Left lobe of liver (tissue), 2 donors: ENCODE measurements around the gene ALB. TPM values are rescaled to one million over a fixed set of nuclear protein-coding genes. Genes with fewer than 3 reads are reported as not detected.
"Not testable (repeated sequence)": the region's sequence is repeated elsewhere in the genome, so short reads cannot be mapped to it uniquely, and the experiment has no call there.

Experiments used
- ATAC-seq: fragments of 200-7000 bp; cut with Tn5 transposase; one replicate; pipeline ENCODE4 v1.9.1; 2020; ENCODE audit warnings: mild to moderate bottlenecking, moderate library complexity
- DNase-seq: peaks from one replicate; pipeline ENCODE4 v3.0.0-alpha.2; 2020; ENCODE audit warnings: low spot score
- total RNA-seq: library from RNA; stranded (reverse); gene quantifications from one replicate; pipeline ENCODE4 v1.2.1, GENCODE V29; 2021
- donor health status: DM: no; HTN: no; CAD: no; lungs with moderate emphysema.
- donor health status: DM: no; HTN: yes; CAD: no.

Gene ALB
- 99,767 TPM for total RNA-seq

DNA sequence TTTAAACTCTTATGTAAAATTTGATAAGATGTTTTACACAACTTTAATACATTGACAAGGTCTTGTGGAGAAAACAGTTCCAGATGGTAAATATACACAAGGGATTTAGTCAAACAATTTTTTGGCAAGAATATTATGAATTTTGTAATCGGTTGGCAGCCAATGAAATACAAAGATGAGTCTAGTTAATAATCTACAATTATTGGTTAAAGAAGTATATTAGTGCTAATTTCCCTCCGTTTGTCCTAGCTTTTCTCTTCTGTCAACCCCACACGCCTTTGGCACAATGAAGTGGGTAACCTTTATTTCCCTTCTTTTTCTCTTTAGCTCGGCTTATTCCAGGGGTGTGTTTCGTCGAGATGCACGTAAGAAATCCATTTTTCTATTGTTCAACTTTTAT lies at the start of gene ALB:
Gene ALB, plus strand, starts transcription at position 246 of the 400 bp plus-strand sequence. Its CDS starts 41 bp downstream, at position 287.
- ATAC-seq (peak; percentile 45), DNase-seq (peak; percentile 62)

DNA sequence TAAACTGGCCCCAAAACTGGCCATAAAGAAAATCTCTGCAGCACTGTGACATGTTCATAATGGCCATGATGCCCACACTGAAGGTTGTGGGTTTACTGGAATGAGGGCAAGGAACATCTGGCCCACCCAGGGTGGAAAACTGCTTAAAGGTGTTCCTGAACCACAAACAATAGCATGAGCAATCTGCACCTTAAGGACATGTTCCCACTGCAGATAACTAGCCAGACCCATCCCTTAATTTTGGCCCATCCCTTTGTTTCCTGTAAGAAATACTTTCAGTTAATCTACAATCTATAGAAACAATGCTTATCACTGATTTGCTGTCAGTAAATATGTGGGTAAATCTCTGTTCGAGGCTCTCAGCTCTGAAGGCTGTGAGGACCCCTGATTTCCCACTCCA lies 46.9 kb upstream of the ALB start:
- not testable (repeated sequence) for DNase-seq, ATAC-seq

DNA sequence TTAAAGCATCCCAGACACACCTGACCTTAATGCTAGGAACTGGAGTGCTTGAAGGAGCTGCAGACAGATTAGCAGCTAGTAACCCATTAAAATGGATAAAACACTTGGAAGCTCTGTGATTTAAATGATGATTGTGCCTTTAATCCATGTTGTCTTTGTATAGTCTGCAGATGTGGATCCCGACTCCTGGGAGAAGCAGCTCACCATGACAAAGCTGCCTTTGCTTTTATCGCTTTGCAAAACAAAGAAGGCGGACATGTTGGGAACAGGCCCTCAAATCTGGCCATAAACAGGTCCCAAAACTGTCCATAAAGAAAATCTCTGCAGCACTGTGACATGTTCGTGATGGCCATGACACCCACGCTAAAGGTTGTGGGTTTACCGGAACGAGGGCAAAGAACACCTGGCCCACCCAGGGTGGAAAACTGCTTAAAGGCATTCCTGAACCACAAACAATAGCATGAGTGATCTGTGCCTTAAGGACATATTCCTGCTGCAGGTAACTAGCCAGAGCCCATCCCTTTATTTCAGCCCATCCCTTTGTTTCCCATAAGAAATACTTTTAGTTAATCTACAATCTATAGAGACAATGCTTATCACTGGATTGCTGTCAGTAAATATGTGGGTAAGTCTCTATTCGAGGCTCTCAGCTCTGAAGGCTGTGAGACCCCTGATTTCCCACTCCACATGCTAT lies 34.4 kb upstream of the ALB start:
- ATAC-seq, DNase-seq: not testable (repeated sequence)

DNA sequence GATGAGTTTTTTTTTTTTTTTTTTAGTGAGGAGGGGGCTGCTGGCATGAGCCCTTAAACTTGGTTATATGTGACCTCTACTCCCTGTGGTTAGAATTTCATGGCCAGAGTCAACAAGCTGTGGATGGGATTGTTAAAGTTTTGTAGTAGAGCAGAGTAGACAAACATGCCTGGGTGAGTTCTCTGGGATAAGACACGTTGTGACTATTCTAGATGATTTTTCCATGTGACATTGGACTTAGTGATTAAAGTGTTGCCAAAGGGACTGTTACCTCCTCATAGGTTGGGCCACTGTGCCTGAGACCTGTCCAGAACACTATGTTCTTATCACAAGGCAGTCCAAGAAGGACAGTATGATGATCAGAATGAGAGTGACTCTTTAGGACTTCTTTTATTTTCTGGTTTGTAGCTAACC lies 28.8 kb upstream of the ALB start:
- ATAC-seq (peak; percentile 83), DNase-seq (peak; percentile 74)

DNA sequence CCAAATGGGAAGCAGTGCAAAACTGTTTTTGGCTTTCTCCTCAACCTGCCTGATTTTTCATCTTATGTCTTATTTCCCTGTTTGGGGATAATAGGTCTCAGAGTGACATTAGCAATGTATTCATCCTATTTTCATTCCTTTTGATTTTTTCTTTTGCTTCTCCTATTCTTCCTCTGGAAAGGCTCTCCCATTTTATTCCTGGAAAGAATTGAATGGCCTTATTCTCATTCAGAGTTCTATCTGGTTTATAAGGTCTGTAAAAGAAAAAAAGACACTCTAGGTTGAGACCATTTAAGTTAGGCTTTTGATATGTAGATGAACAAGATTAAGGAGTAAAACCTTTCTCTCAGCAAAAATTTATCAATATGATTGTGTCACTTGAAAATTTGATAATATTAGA lies 27.8 kb upstream of the ALB start:
- ATAC-seq (no peak), DNase-seq (no peak)

DNA sequence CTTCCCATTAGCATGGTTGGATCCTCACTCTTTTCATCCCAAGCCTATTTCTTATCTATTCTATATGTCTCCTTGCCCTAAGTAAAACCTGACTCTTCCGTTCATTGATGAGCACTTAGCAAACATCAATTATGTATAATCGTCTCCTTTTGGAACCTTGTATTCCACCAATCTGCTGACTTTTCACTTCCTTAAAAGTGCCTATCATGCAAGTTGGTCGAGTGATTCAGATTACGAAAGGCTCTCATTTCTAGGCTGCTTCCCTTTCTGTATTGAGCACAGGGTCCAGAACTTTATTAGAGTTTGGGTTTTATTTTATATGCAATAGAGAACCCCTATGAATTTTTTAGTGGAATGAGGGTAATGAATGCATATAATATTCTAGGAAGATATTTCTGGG lies 27.1 kb upstream of the ALB start:
- ATAC-seq (peak; percentile 40), DNase-seq (no peak)

DNA sequence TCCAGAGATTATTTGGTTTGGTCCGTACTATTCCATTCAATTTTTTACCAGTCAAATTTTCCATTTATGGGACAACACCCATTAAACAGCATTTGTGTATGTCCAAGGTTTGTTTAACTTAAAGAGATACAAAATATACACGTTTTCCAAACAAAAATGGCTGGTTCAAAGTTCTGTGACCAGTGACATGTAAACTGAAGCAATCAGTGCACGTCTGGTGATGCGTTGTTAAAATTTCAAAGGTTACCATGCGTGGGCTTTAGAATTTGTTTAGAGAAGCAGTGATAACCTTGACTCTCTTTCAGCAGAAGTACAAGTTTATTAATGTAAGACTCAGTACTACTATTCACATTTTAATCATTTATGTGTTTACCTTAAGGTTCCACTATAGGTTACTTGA lies 25.2 kb upstream of the ALB start:
- peak; percentile 24 for ATAC-seq
- DNase-seq = peak; percentile 59

DNA sequence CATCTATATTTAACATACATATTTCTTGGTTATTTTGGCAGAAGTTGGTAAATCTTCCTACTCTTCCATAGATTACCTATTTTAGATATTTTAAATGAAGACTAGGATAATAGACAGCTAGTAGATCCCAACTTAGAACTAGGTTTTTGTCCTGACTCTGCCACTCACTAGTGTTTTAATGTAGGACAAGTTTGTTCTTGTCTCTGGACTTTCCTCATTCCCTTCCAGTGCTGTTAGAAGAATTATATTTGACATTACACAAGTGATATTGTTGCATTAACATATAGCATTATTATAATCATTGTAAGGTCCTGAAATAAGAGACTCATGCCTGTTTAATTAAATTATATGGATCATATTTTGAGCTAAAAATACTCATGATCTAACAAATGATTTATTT lies 24.1 kb upstream of the ALB start:
- DNase-seq (no peak), ATAC-seq (no peak)

DNA sequence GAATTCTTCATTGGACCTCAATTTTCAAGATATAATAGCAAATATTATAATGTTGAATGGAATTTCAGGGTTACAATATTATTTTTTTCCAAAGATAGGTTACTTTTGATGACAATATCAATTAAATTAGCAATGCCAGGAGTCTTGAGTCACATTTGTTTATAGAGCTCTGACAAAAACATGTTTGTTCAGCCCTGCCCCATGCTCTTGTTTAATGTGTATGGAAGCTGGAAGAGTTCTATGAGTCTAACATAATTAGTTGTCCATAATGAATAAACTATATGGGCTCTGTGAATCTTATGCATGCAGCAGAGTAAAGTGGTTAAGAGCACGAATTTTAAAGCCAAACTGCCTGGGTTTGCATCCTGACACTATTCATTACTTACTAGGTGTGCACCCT lies 22.9 kb upstream of the ALB start:
- DNase-seq (no peak), ATAC-seq (peak; percentile 47)

DNA sequence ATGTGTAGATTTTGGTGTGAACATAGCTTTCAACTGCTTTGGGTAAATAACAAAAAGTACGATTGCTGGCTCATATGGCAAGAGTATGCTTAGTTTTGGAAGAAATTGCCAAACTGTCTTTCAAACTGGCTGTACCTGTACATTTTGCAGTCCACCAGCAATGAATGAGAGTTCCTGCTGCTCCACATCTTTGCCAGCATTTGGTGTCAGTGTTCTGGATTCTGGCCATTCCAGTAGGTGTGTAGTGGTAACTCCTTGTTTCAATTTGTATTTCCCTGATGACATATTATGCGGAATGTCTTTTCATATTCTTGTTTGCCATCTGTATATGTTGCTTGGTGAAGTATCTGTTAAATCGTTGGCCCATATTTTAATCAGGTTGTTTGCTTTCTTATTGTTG lies 20.6 kb upstream of the ALB start:
- DNase-seq (peak; percentile 60), ATAC-seq (peak; percentile 72)

DNA sequence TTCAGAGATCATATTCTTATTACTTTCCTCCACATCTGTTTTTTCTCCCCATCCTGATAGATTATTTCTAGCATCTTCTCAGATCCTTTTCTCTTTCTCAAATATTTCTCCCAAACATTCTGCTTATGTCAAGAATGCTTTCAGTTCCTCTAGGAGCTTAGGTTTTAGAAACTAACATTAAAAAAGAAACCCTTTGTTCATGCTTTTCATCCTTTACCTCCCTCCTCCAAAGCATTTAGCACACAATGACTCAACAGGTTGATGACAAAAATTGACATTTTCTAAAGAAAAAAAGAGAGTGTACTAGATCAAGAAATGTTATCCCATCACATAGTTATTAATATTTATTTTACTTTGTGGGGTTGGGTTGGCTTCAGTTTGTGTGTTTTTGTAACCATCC lies 16.5 kb upstream of the ALB start:
- ATAC-seq (no peak), DNase-seq (no peak)

DNA sequence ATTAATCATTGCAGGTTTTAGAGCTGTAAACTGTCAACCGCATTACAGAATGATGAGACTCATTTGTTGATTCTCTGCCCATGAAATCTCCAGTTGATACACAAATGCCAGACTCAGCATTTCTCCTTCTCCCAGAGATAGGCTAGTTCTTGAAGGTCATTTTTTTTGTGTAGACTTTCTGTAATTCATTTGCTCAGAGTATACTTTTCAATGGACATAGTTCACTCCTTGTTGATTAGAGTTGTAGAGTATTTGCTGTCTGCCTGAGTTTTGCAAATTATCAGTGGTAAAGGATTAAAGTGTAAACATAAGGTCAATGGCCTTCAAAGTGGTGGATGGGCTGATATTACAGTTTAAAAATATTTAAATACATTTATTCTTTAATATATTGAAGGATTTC lies 15.2 kb upstream of the ALB start:
- no peak for DNase-seq

DNA sequence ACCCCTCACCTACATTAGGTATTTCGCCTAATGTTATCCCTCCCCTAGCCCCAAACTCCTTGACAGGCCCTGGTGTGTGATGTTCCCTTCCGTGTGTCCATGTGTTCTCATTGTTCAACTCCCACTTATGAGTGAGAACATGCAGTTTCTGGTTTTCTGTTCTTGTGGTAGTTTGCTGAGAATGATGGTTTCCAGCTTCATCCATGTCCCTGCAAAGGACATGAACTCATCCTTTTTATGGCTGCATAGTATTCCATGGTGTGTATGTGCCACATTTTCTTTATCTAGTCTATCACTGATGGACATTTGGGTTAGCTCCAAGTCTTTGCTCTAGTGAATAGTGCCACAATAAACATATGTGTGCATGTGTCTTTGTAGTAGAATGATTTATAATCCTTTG lies 14.4 kb upstream of the ALB start:
- not testable (repeated sequence) for DNase-seq, ATAC-seq

More for the DNA sequence above, 15.2 kb upstream of the ALB start:
- peak; percentile 79 for ATAC-seq

DNA sequence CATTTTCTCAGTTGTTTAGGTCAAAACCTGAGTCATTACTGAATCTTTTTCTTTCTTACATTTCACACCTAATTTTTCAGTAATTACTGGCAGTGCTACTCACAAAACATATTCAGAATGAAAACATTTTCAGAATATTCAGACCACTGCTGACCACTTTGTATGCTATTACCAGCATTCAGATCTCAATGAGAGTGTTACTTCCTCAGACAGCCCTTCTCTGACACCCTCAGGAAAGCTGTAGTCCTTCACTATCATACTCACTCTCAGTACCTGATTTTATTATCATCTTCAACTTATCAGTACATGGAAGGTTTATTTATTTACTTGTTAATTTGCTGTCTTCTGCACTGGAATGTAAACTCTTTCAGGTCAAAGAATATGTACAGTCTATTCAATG lies 12.3 kb upstream of the ALB start:
- DNase-seq (no peak), ATAC-seq (peak; percentile 51)

DNA sequence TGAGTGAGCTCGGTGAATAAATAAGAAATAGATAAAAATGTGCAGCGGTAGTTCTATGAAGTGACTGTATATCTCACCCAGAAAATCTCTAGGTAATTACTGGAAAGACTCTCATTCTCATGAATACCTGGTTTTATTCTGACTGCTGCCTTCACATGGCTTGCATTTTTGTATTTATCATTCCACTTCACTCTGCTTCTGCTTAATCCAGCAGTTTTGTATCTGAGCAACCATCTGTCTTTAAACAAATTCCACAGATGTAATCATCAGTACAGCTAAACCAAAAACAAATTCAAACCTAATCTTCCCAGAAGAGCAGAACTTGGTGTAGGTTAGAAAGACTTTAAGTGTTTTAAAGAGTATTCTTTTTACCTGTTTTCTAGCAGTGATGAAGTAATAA lies 11.2 kb upstream of the ALB start:
- ATAC-seq (no peak), DNase-seq (no peak)

DNA sequence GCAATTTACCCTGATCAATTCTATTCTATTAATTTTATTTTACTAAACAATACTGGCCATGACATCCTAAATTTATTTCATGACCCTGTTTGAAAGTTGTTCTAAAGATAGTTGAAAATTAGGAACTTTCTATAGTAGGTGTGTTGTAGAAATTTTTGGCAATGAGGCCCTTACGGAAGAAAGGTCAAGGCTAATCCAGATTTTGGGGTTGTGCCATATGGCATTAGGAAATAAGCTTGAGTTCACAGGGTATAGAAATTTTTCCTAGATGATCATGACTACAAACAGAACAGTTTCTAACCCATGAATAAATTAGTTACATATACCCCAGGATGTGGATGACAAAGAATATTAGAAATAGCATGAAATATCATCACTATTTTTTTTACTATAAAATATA lies 7.8 kb upstream of the ALB start:
- ATAC-seq = no peak

DNA sequence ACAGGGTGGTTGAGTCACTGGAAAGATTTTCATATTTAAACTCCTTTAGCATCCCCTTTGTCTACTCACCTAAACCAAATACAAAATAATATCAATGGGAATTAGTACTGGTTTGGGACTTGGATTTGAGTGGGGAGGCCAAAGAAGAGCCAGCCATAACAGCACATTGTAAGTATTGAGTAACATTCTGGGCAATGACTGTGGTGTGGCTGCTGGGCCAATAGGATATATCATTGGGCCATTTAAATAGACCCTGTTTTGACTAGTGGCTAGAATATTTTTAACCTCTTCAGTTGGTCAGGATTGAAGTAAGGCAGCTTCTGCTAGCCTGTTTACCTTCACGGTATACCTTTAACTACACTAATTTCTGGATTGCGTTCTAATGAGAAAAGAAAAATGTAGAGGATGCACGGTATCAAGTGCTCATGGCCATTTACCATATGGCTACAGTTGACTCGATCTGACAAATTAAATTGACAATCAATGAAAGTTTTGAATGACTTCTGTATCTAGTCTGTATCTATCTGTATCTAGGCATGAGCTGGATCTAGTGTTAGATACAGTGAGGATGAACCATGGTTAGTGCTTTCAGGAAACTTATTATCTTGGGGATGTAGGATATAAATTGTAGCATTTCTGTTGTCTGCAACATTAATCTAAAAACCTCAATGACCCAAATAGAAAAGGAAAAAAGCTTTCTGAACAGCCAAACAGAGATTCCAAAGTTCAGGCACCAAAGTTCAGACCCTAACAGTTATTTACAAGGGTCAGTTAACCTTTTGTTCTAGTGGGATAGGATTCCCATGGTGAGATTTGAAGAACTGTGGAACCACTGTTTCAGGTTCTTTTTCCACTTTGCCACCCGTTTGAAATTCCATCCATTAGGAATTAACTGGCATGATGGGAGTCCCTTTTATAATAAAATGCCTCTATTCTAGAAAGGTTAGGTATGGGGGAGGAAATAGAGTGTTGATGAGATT lies 6.8 kb upstream of the ALB start:
- DNase-seq = peak; percentile 62
- ATAC-seq = peak; percentile 77

More for the DNA sequence above, 7.8 kb upstream of the ALB start:
- no peak for DNase-seq

DNA sequence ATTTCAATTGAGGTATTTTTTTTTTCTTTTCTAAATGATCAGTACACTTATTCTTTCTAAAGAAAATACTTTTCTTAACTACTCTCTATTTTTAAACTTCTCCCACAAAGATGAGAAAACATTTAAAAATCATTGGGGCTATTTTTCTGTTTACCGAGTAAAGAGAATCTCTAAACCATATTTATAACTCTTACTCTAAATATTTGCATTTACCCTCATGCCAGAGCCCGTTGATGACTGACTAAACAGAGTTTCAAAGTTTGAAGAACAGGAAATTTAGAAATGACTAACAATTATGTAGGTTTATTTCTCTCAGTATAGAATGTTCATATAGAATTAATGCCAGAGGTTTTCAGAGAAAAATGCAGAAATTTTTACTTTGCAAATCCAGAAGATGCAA lies 2.7 kb upstream of the ALB start:
- no peak for ATAC-seq
- DNase-seq = no peak

DNA sequence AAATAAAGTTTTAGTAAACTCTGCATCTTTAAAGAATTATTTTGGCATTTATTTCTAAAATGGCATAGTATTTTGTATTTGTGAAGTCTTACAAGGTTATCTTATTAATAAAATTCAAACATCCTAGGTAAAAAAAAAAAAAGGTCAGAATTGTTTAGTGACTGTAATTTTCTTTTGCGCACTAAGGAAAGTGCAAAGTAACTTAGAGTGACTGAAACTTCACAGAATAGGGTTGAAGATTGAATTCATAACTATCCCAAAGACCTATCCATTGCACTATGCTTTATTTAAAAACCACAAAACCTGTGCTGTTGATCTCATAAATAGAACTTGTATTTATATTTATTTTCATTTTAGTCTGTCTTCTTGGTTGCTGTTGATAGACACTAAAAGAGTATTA lies 370 bp downstream of the ALB start:
- DNase-seq (no peak), ATAC-seq (no peak)

DNA sequence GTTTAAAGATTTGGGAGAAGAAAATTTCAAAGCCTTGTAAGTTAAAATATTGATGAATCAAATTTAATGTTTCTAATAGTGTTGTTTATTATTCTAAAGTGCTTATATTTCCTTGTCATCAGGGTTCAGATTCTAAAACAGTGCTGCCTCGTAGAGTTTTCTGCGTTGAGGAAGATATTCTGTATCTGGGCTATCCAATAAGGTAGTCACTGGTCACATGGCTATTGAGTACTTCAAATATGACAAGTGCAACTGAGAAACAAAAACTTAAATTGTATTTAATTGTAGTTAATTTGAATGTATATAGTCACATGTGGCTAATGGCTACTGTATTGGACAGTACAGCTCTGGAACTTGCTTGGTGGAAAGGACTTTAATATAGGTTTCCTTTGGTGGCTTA lies 1.1 kb downstream of the ALB start:
- ATAC-seq = no peak
- DNase-seq = no peak

DNA sequence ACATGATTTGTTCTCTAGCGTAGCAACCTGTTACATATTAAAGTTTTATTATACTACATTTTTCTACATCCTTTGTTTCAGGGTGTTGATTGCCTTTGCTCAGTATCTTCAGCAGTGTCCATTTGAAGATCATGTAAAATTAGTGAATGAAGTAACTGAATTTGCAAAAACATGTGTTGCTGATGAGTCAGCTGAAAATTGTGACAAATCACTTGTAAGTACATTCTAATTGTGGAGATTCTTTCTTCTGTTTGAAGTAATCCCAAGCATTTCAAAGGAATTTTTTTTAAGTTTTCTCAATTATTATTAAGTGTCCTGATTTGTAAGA lies 2.4 kb downstream of the ALB start:
- ATAC-seq (no peak), DNase-seq (no peak)

DNA sequence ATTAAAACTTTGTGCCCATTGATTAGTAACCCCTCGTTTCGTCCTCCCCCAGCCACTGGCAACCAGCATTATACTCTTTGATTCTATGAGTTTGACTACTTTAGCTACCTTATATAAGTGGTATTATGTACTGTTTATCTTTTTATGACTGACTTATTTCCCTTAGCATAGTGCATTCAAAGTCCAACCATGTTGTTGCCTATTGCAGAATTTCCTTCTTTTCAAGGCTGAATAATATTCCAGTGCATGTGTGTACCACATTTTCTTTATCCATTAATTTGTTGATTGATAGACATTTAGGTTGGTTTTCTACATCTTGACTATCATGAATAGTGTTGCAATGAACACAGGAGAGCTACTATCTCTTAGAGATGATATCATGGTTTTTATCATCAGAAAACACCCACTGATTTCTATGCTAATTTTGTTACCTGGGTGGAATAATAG lies 3.2 kb downstream of the ALB start:
- DNase-seq = no peak
- no peak for ATAC-seq
